IPS-NIHi7 (cell line): ENCODE results near the gene PRKAR1B.

Experiments
- DNase-seq: peaks from one replicate; pipeline ENCODE4 v3.0.0; 2012; ENCODE audit warnings: mixed read lengths; ENCODE audit errors: extremely low spot score

PRKAR1B gene

GRCh38 chr7:603152-603951 lies 123.7 kb downstream of the PRKAR1B start:
- no peak for DNase-seq

- no peak for DNase-seq
Measured at GRCh38 chr7:602341-603141, 124.5 kb downstream of the PRKAR1B start.

- DNase-seq, result no peak
Measured at GRCh38 chr7:601595-602340, 125.3 kb downstream of the PRKAR1B start.

- DNase-seq, result no peak
Measured at GRCh38 chr7:601036-601594, 126.0 kb downstream of the PRKAR1B start.

GRCh38 chr7:600149-601035 lies 126.7 kb downstream of the PRKAR1B start:
- DNase-seq, result no peak

- no peak for DNase-seq
Measured at GRCh38 chr7:598899-599298, 128.2 kb downstream of the PRKAR1B start.

- DNase-seq, result no peak
Measured at GRCh38 chr7:597348-598178, 129.5 kb downstream of the PRKAR1B start.

GRCh38 chr7:596819-597182 lies 130.3 kb downstream of the PRKAR1B start:
- DNase-seq, result no peak

GRCh38 chr7:596071-596818 lies 130.8 kb downstream of the PRKAR1B start:
- DNase-seq, result no peak

GRCh38 chr7:595621-596010 lies 131.5 kb downstream of the PRKAR1B start:
- DNase-seq, result no peak

GRCh38 chr7:594920-595620 lies 132.0 kb downstream of the PRKAR1B start:
- no peak for DNase-seq

GRCh38 chr7:594212-594913 lies 132.7 kb downstream of the PRKAR1B start:
- no peak for DNase-seq

- no peak for DNase-seq
Measured at GRCh38 chr7:593324-594115, 133.6 kb downstream of the PRKAR1B start.

GRCh38 chr7:591856-592628 lies 135.0 kb downstream of the PRKAR1B start:
- DNase-seq, result no peak

- no peak for DNase-seq
Measured at GRCh38 chr7:590731-591551, 136.1 kb downstream of the PRKAR1B start.
